AG10803 (cell line): ENCODE results near the gene CAMK1D.

Experiments
- DNase-seq: peaks from one replicate; pipeline ENCODE4 v3.0.0; 2010; ENCODE audit warnings: low read depth
- H3K4me3 ChIP-seq: 2 replicates; pipeline ENCODE4 v1.5.1; 2011; ENCODE audit warnings: mild to moderate bottlenecking, low read length, control low read depth
- TF ChIP-seq, protein P1 (sequence below): conservative IDR thresholded peaks from 2 replicates; pipeline ENCODE4 v1.5.1; 2011; ENCODE audit warnings: mild to moderate bottlenecking, low read length, control low read depth, inconsistent platforms

Gene CAMK1D

GRCh38 chr10:12401466-12401865, 52.1 kb downstream of the CAMK1D start:
- no peak overlapping the region for H3K4me3 ChIP-seq
- no peak for DNase-seq
- TF ChIP-seq, protein P1, sequence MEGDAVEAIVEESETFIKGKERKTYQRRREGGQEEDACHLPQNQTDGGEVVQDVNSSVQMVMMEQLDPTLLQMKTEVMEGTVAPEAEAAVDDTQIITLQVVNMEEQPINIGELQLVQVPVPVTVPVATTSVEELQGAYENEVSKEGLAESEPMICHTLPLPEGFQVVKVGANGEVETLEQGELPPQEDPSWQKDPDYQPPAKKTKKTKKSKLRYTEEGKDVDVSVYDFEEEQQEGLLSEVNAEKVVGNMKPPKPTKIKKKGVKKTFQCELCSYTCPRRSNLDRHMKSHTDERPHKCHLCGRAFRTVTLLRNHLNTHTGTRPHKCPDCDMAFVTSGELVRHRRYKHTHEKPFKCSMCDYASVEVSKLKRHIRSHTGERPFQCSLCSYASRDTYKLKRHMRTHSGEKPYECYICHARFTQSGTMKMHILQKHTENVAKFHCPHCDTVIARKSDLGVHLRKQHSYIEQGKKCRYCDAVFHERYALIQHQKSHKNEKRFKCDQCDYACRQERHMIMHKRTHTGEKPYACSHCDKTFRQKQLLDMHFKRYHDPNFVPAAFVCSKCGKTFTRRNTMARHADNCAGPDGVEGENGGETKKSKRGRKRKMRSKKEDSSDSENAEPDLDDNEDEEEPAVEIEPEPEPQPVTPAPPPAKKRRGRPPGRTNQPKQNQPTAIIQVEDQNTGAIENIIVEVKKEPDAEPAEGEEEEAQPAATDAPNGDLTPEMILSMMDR = no peak

GRCh38 chr10:12403119-12403518, 53.8 kb downstream of the CAMK1D start:
- DNase-seq = no peak
- TF ChIP-seq, protein P1 = no peak

DNA sequence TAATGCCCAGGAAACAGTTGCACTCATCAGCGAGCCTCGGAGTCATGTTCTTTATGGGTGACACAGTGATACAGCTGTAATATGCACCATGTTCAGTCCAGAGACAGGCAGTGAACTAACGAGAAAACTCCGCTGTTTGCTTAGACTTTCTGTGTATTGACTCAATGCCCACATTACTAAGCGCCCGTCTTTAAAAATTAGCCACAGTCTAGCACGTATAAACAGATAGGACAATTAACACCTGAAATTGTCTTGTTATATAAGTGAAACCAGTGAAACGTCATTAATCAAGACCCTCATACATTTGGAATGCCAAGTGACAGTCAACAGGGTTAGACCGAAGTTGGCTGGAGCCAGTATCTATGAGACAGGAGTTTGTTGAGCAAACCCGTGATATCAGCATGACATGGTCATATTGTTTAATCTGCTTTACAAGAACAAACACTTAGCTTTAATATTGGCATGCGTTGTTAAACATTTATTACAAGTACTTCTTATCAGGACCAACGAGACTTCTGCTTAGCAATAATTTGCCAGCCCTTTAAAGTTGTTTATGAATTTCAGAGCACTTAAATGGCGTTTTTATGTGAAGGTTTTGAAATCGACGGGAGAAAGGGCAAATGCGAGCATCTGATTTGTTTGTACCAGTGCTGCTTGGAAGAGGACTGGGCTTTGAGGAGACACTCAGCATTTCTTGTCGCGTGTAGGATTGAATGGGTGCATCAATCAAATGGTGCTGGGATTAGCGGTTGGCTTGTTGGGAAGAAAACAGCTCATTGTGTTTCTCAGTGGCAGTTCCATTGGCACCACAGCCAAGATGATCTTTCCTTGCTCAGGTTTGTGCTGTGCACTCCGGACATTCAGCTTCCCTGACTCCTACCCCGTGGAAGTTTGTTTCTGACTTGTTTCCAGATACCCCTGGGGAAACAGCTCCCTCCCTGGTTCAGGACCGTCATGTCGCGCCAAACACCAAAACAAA, 56.3 kb downstream of the CAMK1D start:
- H3K4me3 ChIP-seq = no peak overlapping the region
- TF ChIP-seq, protein P1 = no peak
- no peak for DNase-seq

More at GRCh38 chr10:12403119-12403518, 53.8 kb downstream of the CAMK1D start:
- H3K4me3 ChIP-seq = no peak overlapping the region

DNA sequence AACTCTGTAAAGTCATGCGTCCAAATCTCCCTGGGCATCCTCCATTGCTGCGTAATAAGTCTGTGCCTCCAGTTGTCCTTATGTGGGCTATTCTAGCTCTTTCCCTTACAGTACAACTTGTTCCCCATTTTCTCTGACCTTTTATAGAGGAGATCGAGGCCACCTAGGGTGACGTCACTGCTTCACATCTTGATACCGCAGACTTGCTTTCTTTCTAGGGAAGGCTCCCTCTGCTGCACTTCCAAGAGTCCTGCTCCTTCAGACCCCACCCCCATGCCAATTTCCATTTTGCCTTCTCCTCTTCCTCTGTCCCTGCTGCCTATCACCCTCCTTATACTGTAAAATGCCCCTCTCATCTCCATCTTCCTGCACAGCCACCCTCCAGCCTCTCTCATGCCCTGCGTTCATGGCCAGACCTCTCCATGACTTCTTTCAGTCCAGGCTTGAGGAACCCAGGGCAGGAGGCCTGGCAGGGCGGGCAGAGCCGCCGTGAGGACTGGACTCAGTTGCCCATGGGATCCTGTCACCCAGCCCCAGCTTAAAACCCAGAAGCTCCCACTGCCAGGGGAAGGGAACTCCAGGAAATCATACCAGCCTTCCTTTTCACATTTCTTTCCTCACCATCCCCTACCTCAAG, 57.5 kb downstream of the CAMK1D start:
- no peak overlapping the region for H3K4me3 ChIP-seq
- TF ChIP-seq, protein P1 = no peak
- DNase-seq = no peak

DNA sequence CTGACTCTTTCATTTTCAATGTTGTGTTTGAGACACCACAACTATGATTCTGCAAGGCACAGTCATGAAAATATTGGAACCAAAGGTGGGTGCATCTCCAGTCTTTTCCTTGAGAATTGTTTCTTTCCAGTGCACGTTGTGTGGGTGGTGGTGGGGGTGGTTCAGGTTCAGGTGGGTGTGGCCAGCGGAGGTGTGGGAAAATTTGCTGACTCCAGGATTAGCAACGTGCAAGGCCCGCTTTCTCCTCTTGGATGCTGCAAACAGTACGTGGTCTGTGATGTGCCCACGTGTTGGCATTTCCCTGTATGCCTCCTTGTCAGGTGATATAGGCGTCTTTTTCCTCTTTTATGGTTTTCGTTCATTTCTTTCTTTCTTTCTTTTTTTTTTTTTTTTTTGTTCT, 59.1 kb downstream of the CAMK1D start:
- TF ChIP-seq, protein P1 = no peak
- no peak overlapping the region for H3K4me3 ChIP-seq
- no peak for DNase-seq

- H3K4me3 ChIP-seq = no peak overlapping the region
- DNase-seq = no peak
- TF ChIP-seq, protein P1 = no peak
Measured at GRCh38 chr10:12409161-12409560, 59.8 kb downstream of the CAMK1D start.
